Activated CD4-positive, alpha-beta memory T cell treated with anti-CD3 and anti-CD28 coated beads, Interleukin-2, amount 10 ng/mL, durations not matched to agents 7 days and 5 days (primary cell): ENCODE data around the gene RBM20. TPM values are rescaled to one million over a fixed set of nuclear protein-coding genes. Genes with fewer than 3 reads are reported as not detected.
"Not testable (repeated sequence)": the region's sequence is repeated elsewhere in the genome, so short reads cannot be mapped to it uniquely, and the experiment has no call there.

Experiments
- CTCF ChIA-PET: fragments of 350-600 bp; sonication (Branson Sonifier 250); formaldehyde crosslinking; loops from one replicate; lab custom pipeline; 2021; ENCODE audit warnings: antibody characterized with exemption, inconsistent platforms; lab: Charles Lee
- POLR2A ChIA-PET: fragments of 350-600 bp; sonication (Branson Sonifier 250); formaldehyde crosslinking; loops from one replicate; lab custom pipeline; 2021; ENCODE audit warnings: antibody characterized with exemption; lab: Charles Lee
- DNase-seq: peaks from one replicate; pipeline ENCODE4 v3.0.0-alpha.2; 2020
- H3K27ac Mint-ChIP-seq: one replicate; pipeline ENCODE4 v1.8.0; 2021; ENCODE audit warnings: mild to moderate bottlenecking, mixed read lengths
- H3K27me3 Mint-ChIP-seq: one replicate; pipeline ENCODE4 v1.8.0; 2021; ENCODE audit warnings: mixed read lengths
- H3K36me3 Mint-ChIP-seq: one replicate; pipeline ENCODE4 v1.8.0; 2021; ENCODE audit warnings: low read depth, mixed read lengths
- H3K4me1 Mint-ChIP-seq: one replicate; pipeline ENCODE4 v1.8.0; 2021; ENCODE audit warnings: mixed read lengths
- H3K4me3 Mint-ChIP-seq: one replicate; pipeline ENCODE4 v1.8.0; 2021; ENCODE audit warnings: mild to moderate bottlenecking, mixed read lengths
- H3K9me3 Mint-ChIP-seq: one replicate; pipeline ENCODE4 v1.8.0; 2021; ENCODE audit warnings: mixed read lengths
- total RNA-seq, 2 experiments: library from RNA; stranded (reverse); gene quantifications; one replicate each; pipeline ENCODE4 v1.2.3, GENCODE V29; 2021

The RBM20 gene
- total RNA-seq, 2 experiments from 2014 or later = 0.03 TPM; not detected in 1

GRCh38 chr10:110705596-110705995 lies 61.5 kb downstream of the RBM20 start:
- H3K4me3 Mint-ChIP-seq, H3K9me3 Mint-ChIP-seq, DNase-seq, H3K27me3 Mint-ChIP-seq, H3K4me1 Mint-ChIP-seq, H3K36me3 Mint-ChIP-seq, CTCF ChIA-PET, POLR2A ChIA-PET, H3K27ac Mint-ChIP-seq: not testable (repeated sequence)

- DNase-seq = no peak
- Mint-ChIP-seq H3K9me3 (no peaks in the 10 kb centered on the region), H3K4me1 (no peaks in the 10 kb centered on the region), H3K27ac (no peak overlapping the region), H3K4me3 (no peak overlapping the region), H3K36me3 (no peaks in the 10 kb centered on the region), H3K27me3 (peaks cover 6% of the 10 kb centered on the region)
- ChIA-PET POLR2A (no interaction called here), CTCF (no interaction called here)
Observed at GRCh38 chr10:110706690-110707098, 62.6 kb downstream of the RBM20 start.

DNA sequence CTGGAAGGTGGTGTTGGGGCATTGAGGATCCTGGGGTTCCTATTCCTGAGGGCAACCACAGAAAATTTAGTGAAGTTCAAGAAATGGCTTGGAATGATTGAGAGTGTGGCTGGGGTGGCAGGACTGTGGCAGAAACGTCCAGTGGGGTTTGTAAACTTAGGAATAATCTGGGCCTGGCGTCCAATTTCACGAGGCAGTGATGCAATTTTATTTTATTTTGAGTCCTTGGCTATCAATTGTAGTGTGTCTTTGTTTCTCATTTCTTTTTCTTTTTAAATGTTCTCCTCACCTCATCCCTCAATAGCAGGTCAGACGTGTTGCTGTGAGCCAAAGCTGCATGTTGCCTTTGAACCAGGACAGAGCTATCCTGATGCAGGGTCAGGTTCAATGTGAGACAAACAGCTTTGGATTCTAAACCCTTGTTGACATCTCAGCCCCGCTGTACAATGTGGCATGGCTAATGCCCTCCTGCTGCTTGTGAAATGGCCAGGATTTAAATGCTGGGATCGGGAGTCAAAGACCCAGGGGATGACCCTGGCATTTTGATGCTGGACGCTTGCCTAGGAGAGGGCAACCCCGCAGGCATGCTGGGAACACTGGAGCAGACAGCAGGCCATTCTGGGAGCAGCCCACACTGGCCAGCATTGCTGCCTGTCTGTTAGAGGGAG lies 64.8 kb downstream of the RBM20 start:
- ChIA-PET POLR2A (no interaction called here), CTCF (interaction anchor here (1.4 kb wide), 2 partner anchors 25 to 37 kb away, joined by 3 read pairs; no protein-coding TSS in a partner anchor)
- H3K36me3 Mint-ChIP-seq = no peaks in the 10 kb centered on the region

DNA sequence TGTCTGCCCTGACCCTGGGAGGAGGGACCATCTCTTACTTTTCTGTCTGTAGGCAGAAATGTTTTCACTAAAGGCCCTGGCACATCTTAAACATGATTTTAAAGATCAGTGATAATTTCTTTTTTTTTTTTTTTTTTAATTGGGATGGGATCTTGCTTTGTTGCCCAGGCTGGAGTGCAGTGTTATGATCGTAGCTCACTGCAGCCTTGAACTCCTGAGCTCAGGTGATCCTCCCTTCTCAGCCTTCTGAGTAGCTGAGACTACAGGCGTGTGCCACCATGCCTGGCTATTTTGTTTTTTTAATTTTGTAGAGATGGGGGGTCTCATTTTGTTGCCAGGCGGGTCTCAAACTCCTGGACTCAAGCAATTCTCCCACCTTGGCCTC lies 65.3 kb downstream of the RBM20 start:
- H3K27ac Mint-ChIP-seq = no peak overlapping the region
- CTCF ChIA-PET = interaction anchor here (0.7 to 1.4 kb wide), 2 partner anchors 25 to 277 kb away, joined by 3 to 4 read pairs; no protein-coding TSS in a partner anchor
- H3K27me3 Mint-ChIP-seq = peaks cover 7% of the 10 kb centered on the region
- POLR2A ChIA-PET = no interaction called here
- H3K4me3 Mint-ChIP-seq = no peak overlapping the region
- H3K36me3 Mint-ChIP-seq = no peaks in the 10 kb centered on the region
- H3K9me3 Mint-ChIP-seq = no peaks in the 10 kb centered on the region
- DNase-seq = no peak
- H3K4me1 Mint-ChIP-seq = no peaks in the 10 kb centered on the region

More for the DNA sequence above, 64.8 kb downstream of the RBM20 start:
- no peak for DNase-seq
- Mint-ChIP-seq H3K9me3 (no peaks in the 10 kb centered on the region), H3K4me3 (no peak overlapping the region), H3K27me3 (peaks cover 8% of the 10 kb centered on the region), H3K27ac (no peak overlapping the region), H3K4me1 (no peaks in the 10 kb centered on the region)

GRCh38 chr10:110709964-110710587 lies 65.9 kb downstream of the RBM20 start:
- POLR2A ChIA-PET = no interaction called here

DNA sequence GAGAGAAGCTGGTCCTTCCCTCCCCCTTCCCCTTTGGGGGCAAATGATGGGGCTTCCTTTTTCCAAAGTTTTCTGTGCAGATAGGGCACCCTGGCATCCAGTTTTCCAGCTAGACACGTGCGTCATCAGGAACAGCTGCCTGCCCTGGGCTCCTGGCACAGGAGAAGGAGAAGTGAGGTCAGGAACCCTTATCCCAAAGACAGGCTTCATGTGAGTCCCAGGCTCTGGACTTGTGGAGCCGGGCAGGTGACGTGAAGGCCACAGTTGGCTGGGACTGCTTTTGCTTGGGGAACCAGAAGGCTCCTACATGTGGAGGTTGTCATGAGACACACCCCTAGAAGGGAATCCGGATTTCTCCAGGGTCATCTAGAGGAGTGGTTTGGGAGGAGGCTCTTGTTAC lies 66.5 kb downstream of the RBM20 start:
- Mint-ChIP-seq H3K4me1 (no peaks in the 10 kb centered on the region), H3K9me3 (no peaks in the 10 kb centered on the region), H3K27ac (no peak overlapping the region), H3K4me3 (no peak overlapping the region), H3K27me3 (peaks cover 6% of the 10 kb centered on the region), H3K36me3 (no peaks in the 10 kb centered on the region)
- POLR2A ChIA-PET = no interaction called here
- DNase-seq = no peak
- CTCF ChIA-PET = interaction anchor here (0.9 kb wide), 1 partner anchor 38 kb away, joined by 3 read pairs; no protein-coding TSS in a partner anchor

More at GRCh38 chr10:110709964-110710587, 65.9 kb downstream of the RBM20 start:
- Mint-ChIP-seq H3K9me3 (no peaks in the 10 kb centered on the region), H3K27me3 (peaks cover 6% of the 10 kb centered on the region), H3K27ac (no peak overlapping the region), H3K36me3 (no peaks in the 10 kb centered on the region), H3K4me1 (no peaks in the 10 kb centered on the region), H3K4me3 (no peak overlapping the region)
- CTCF ChIA-PET = interaction anchor here (0.7 kb wide), 1 partner anchor 278 kb away, joined by 4 read pairs; no protein-coding TSS in a partner anchor
- no peak for DNase-seq

- POLR2A ChIA-PET = no interaction called here
- H3K4me1 Mint-ChIP-seq = no peaks in the 10 kb centered on the region
- H3K27me3 Mint-ChIP-seq = peaks cover 6% of the 10 kb centered on the region
- H3K4me3 Mint-ChIP-seq = no peak overlapping the region
- no peak for DNase-seq
- CTCF ChIA-PET = interaction anchor here (0.9 to 1.5 kb wide), 2 partner anchors 14 to 39 kb away, joined by 3 read pairs; no protein-coding TSS in a partner anchor
- no peak overlapping the region for H3K27ac Mint-ChIP-seq
- no peaks in the 10 kb centered on the region for H3K36me3 Mint-ChIP-seq
- no peaks in the 10 kb centered on the region for H3K9me3 Mint-ChIP-seq
Observed at GRCh38 chr10:110711382-110711781, 67.2 kb downstream of the RBM20 start.

GRCh38 chr10:110714356-110714755 lies 70.2 kb downstream of the RBM20 start:
- DNase-seq = no peak
- ChIA-PET POLR2A (no interaction called here), CTCF (interaction anchor here (0.9 kb wide), 1 partner anchor 42 kb away, joined by 4 read pairs; no protein-coding TSS in a partner anchor)
- Mint-ChIP-seq H3K4me3 (no peak overlapping the region), H3K4me1 (no peaks in the 10 kb centered on the region), H3K36me3 (no peaks in the 10 kb centered on the region), H3K9me3 (no peaks in the 10 kb centered on the region), H3K27me3 (peaks cover 2% of the 10 kb centered on the region), H3K27ac (no peak overlapping the region)

DNA sequence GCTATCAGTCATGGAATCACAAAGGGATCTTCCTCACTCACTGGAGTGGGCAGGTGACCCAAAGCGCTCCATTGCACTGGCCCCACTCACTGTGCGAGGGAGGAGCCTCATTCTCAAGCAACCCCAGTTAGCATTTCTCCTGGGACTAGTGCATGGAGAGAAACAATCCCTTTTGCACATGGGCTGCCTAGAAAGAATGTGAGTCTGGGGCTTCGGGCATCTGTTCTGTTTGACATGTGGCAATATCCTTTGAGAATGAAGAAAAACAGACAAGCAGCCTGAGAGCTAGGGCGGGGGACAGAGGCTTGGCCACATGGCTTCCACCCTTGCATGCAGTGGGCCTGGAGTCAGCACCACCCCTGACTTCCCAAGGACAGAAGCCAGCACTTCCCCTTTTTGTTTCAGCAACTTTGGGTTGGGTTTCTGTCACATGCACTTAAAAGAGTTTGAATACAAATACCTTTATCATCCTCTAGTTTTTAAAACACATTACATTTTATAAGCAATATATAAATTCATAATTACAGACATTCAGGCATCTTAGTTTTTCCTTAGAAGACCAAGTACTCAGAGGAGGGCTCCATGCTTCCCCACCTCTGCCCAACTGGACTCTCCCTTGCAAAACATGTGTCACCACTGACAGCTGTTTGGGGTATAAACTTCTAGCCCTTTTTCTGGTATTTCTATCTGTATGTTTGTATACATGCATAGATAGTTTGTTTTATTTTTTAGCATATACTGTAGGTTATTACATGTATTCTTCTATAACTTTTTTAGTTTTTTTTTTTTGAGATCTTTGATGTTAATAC lies 73.8 kb downstream of the RBM20 start:
- no peak for DNase-seq
- Mint-ChIP-seq H3K9me3 (no peaks in the 10 kb centered on the region), H3K36me3 (no peaks in the 10 kb centered on the region), H3K4me1 (no peaks in the 10 kb centered on the region), H3K4me3 (no peak overlapping the region), H3K27ac (no peak overlapping the region), H3K27me3 (no peaks in the 10 kb centered on the region)
- ChIA-PET CTCF (no interaction called here), POLR2A (no interaction called here)

- POLR2A ChIA-PET = no interaction called here
- Mint-ChIP-seq H3K9me3 (no peaks in the 10 kb centered on the region), H3K4me3 (no peak overlapping the region), H3K27ac (no peak overlapping the region), H3K36me3 (no peaks in the 10 kb centered on the region), H3K27me3 (no peaks in the 10 kb centered on the region), H3K4me1 (peaks cover 29% of the 10 kb centered on the region)
- no peak for DNase-seq
- CTCF ChIA-PET = interaction anchor here (1.6 kb wide), 1 partner anchor 172 kb away, joined by 3 read pairs; no protein-coding TSS in a partner anchor
Observed at GRCh38 chr10:110721406-110722038, 77.4 kb downstream of the RBM20 start.

- H3K4me3 Mint-ChIP-seq = no peak overlapping the region
- H3K4me1 Mint-ChIP-seq = peaks cover 29% of the 10 kb centered on the region
- no peak for DNase-seq
- H3K27me3 Mint-ChIP-seq = no peaks in the 10 kb centered on the region
- no peak overlapping the region for H3K27ac Mint-ChIP-seq
- H3K36me3 Mint-ChIP-seq = no peaks in the 10 kb centered on the region
- ChIA-PET POLR2A (no interaction called here), CTCF (interaction anchor here (0.6 kb wide), 1 partner anchor 54 kb away, joined by 3 read pairs; no protein-coding TSS in a partner anchor)
- no peaks in the 10 kb centered on the region for H3K9me3 Mint-ChIP-seq
Observed at GRCh38 chr10:110723224-110723891, 79.2 kb downstream of the RBM20 start.
